ENCODE data around the gene MPRIP.

DNA sequence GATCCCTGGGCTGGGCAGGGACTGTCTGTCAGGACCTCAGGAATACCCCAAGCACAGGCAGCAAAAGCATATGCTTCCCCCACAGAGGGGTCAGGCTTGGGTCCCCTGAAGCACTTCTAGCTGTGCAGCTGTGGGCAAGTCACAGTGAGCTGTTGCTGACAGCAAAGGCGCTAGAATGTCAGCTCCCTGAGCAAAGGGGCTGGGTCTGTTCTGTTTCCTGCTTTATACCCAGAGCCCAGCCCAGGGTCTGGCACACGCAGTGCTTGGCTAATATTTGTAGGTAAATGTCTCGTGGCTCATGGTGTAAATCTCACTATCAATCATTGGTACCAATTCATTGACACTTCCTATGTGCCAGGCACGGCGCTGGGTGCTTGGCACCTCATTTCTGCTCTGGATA is 16.6 kb upstream of the MPRIP start:
- TF ChIP-seq, protein P1, sequence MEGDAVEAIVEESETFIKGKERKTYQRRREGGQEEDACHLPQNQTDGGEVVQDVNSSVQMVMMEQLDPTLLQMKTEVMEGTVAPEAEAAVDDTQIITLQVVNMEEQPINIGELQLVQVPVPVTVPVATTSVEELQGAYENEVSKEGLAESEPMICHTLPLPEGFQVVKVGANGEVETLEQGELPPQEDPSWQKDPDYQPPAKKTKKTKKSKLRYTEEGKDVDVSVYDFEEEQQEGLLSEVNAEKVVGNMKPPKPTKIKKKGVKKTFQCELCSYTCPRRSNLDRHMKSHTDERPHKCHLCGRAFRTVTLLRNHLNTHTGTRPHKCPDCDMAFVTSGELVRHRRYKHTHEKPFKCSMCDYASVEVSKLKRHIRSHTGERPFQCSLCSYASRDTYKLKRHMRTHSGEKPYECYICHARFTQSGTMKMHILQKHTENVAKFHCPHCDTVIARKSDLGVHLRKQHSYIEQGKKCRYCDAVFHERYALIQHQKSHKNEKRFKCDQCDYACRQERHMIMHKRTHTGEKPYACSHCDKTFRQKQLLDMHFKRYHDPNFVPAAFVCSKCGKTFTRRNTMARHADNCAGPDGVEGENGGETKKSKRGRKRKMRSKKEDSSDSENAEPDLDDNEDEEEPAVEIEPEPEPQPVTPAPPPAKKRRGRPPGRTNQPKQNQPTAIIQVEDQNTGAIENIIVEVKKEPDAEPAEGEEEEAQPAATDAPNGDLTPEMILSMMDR (IDR thresholded peaks at IDR 0.05): no peak
- no peak for TF ChIP-seq EZH2 (IDR thresholded peaks at IDR 0.05; ENCODE audit: borderline replicate concordance, insufficient read depth, low read depth, low read length, poor library complexity, severe bottlenecking)
